ENCODE measurements around the gene HSDL1. TPM values are rescaled to one million over a fixed set of nuclear protein-coding genes. Genes with fewer than 3 reads are reported as not detected.

The HSDL1 gene
- polyA plus RNA-seq, 1 experiment, result 12.1 TPM

DNA sequence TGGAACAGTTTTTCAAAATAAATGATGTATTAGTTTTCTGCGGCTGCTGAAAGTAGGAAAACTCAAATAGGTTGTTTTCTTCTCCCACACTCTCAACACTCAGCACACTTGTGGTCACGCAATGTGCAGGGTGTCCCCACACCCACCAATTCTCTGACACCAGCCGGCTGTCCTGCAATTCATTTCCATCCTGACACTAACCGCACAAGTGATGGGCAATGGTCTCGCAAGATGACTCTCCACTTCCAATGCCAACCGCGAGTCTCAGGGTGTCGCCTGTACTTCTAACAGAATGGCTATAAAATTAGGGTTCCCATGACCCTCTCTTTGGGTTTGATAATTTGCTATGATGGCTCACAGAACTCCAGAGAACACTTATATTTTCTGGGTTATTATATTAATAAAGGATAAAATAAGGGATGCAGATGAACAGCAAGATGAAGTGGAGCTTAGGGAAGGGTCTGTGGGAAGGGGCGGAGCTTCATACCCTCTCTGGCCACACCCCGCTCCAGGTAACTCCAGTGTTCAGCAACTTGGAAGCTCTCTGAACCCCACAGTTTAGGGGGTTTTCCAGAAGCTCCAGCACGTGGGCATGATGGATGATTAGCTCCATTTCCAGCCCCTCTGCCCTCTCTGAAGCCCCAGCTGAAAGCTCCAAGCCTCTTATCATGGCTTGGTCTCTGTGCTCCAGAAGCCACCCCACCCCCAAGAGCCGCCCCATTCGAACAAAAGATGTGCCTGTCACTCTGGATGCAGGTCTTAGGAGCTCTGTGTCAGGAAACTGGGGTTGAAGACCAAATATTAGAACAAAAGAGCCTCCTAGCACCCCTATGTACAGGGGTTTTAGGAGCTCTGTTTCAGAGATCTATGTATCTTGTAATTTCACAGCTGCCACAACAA is 22.1 kb upstream of the HSDL1 start:
- CTCF ChIA-PET, result interaction anchor here (1.0 to 1.8 kb wide), 4 partner anchors 10 to 20 kb away, joined by 3 to 6 read pairs (median 6); partner anchors contain the start of gene TAF1C
- no peak for DNase-seq (ENCODE audit: low read depth)
- TF ChIP-seq CTCF (IDR thresholded peaks at IDR 0.05; ENCODE audit: insufficient read depth, low read depth, low read length), result no peak
- H3K4me3 ChIP-seq (ENCODE audit: low read depth, low read length), result no peak overlapping the region
- POLR2A ChIA-PET, result no interaction called here
- H3K27me3 ChIP-seq (ENCODE audit: control insufficient read depth, insufficient read depth, low read length), result peaks cover 4% of the 10 kb centered on the region
- H3K36me3 ChIP-seq (ENCODE audit: control insufficient read depth, insufficient read depth, low read length), result no peaks in the 10 kb centered on the region

DNA sequence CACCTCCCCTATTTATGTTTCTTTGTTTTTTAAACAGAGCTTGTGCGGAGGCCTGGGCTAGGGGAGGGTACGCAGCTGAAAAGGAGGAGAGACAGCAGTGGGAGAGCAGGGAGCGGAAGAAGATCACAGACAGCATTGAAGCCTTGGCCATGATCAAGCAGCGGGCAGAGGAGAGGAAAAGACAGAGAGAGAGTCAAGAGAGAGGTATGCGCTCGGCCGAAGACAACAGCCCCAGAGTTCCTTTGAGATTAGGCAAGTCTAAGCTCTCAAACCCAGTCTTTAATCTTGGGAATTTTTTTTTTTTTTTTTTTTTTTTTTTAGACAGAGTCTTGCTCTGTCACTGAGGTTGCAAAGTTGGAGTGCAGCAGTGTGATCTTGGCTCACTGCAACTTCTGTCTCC is 20.8 kb upstream of the HSDL1 start:
- no peak for TF ChIP-seq CTCF (IDR thresholded peaks at IDR 0.05; ENCODE audit: insufficient read depth, low read depth, low read length)
- no peak overlapping the region for H3K4me3 ChIP-seq (ENCODE audit: low read depth, low read length)
- ChIA-PET POLR2A (interaction anchor here (0.6 kb wide), 1 partner anchor 40 kb away, joined by 5 read pairs; no protein-coding TSS in a partner anchor), CTCF (interaction anchor here (1.5 kb wide), 1 partner anchor 11 kb away, joined by 5 read pairs; no protein-coding TSS in a partner anchor)
- peaks cover 7% of the 10 kb centered on the region for H3K27me3 ChIP-seq (ENCODE audit: control insufficient read depth, insufficient read depth, low read length)
- no peak for DNase-seq (ENCODE audit: low read depth)
- no peaks in the 10 kb centered on the region for H3K36me3 ChIP-seq (ENCODE audit: control insufficient read depth, insufficient read depth, low read length)

DNA sequence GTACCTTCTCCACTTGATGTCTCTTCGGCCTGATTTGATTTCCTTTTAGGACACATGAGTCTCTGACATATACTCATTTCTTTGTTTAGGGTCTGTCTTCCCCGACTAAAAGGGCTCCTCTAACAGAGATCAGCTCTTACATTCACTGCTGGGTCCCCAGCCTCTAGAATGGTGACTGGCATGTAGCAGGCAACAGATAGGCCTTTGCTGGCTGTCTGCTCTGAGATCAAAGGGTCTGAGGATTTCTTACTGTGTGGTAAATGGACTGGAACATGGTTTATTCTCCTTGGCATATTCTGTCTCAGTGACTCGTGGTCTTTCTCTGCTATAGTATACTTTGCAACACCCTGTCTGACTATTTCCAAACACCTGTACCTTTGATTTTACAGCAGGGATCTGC is 16.8 kb upstream of the HSDL1 start:
- no peak for TF ChIP-seq CTCF (IDR thresholded peaks at IDR 0.05; ENCODE audit: insufficient read depth, low read depth, low read length)
- no peaks in the 10 kb centered on the region for H3K36me3 ChIP-seq (ENCODE audit: control insufficient read depth, insufficient read depth, low read length)
- POLR2A ChIA-PET, result no interaction called here
- H3K27me3 ChIP-seq (ENCODE audit: control insufficient read depth, insufficient read depth, low read length), result peaks cover 10% of the 10 kb centered on the region
- DNase-seq (ENCODE audit: low read depth), result no peak
- CTCF ChIA-PET, result interaction anchor here (1.4 kb wide), 1 partner anchor 25 kb away, joined by 5 read pairs; the partner anchor contains the start of gene TAF1C
- no peak overlapping the region for H3K4me3 ChIP-seq (ENCODE audit: low read depth, low read length)

DNA sequence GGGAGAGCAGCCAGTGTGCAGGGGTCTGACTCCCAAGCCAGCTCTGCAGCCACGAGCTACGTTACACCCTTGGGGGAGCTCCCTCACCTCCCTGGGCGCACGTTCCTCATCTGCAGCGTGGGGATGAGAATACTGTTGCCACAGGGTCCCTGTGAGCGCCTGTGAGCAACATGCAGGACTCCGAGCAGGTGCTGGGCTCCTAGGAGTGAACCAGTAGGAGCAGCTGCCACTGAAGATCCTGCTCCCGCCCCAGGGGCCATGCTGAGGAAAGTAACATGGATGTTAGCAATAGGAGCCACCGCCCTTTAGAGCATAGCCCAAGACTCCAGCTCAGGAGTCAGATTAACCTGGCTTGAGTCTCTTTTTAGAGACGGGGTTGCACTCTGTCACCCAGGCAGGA is 16.1 kb upstream of the HSDL1 start:
- ChIA-PET CTCF (interaction anchor here (1.1 to 1.4 kb wide), 2 partner anchors 26 to 77 kb away, joined by 4 to 5 read pairs; partner anchors contain the start of gene TAF1C), POLR2A (no interaction called here)
- Histone ChIP-seq H3K27me3 (ENCODE audit: control insufficient read depth, insufficient read depth, low read length) (peaks cover 10% of the 10 kb centered on the region), H3K4me3 (ENCODE audit: low read depth, low read length) (no peak overlapping the region), H3K36me3 (ENCODE audit: control insufficient read depth, insufficient read depth, low read length) (no peaks in the 10 kb centered on the region)
- DNase-seq (ENCODE audit: low read depth), result no peak
- TF ChIP-seq CTCF (IDR thresholded peaks at IDR 0.05; ENCODE audit: insufficient read depth, low read depth, low read length), result no peak

DNA sequence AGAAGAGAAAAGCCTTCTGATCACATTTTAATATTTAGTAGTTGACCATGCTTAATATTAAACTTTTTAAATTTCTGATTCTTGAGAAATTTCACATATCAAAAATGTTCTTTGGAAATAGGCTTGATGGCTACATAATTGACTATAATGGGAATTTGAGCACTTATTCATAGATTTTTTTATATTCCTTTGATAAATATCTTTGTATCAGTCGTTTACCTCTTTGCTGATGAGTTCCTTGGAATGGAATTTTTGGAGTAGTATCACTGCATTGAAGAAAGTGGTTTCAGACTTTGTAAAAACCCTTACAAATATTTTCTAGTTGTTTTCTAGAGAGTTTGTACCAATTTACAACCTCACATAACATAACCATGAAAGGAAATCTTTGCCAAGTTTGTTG is 14.8 kb upstream of the HSDL1 start:
- CTCF ChIA-PET, result interaction anchor here (0.6 kb wide), 1 partner anchor 90 kb away, joined by 3 read pairs; no protein-coding TSS in a partner anchor
- no peak for DNase-seq (ENCODE audit: low read depth)
- Histone ChIP-seq H3K36me3 (ENCODE audit: control insufficient read depth, insufficient read depth, low read length) (no peaks in the 10 kb centered on the region), H3K4me3 (ENCODE audit: low read depth, low read length) (no peak overlapping the region), H3K27me3 (ENCODE audit: control insufficient read depth, insufficient read depth, low read length) (peaks cover 8% of the 10 kb centered on the region)
- POLR2A ChIA-PET, result no interaction called here
- no peak for TF ChIP-seq CTCF (IDR thresholded peaks at IDR 0.05; ENCODE audit: insufficient read depth, low read depth, low read length)

Measured in BJ (cell line).